NCI-H146 (cell line): ENCODE data around the gene TMEM53.
"Not testable (repeated sequence)": the region's sequence is repeated elsewhere in the genome, so short reads cannot be mapped to it uniquely, and the experiment has no call there.

Experiments
- DNase-seq: peaks from one replicate; lab custom pipeline; 2025; lab: John Stamatoyannopoulos, UW

TMEM53 gene

GRCh38 chr1:44674113-44675000 is at the start of gene TMEM53, which contains the start of gene ARMH1:
Gene TMEM53, minus strand, starts transcription at chr1:44674481. Its CDS starts 90 bp downstream, at chr1:44674391.
Gene ARMH1, plus strand, starts transcription at chr1:44674714. Its CDS starts 14,984 bp downstream, at chr1:44689698.
- peak; percentile 98 for DNase-seq

GRCh38 chr1:44723496-44724295 is 49.4 kb upstream of the TMEM53 start:
- DNase-seq: no peak

- DNase-seq: no peak
Observed at GRCh38 chr1:44723064-44723463, 48.8 kb upstream of the TMEM53 start.

DNA sequence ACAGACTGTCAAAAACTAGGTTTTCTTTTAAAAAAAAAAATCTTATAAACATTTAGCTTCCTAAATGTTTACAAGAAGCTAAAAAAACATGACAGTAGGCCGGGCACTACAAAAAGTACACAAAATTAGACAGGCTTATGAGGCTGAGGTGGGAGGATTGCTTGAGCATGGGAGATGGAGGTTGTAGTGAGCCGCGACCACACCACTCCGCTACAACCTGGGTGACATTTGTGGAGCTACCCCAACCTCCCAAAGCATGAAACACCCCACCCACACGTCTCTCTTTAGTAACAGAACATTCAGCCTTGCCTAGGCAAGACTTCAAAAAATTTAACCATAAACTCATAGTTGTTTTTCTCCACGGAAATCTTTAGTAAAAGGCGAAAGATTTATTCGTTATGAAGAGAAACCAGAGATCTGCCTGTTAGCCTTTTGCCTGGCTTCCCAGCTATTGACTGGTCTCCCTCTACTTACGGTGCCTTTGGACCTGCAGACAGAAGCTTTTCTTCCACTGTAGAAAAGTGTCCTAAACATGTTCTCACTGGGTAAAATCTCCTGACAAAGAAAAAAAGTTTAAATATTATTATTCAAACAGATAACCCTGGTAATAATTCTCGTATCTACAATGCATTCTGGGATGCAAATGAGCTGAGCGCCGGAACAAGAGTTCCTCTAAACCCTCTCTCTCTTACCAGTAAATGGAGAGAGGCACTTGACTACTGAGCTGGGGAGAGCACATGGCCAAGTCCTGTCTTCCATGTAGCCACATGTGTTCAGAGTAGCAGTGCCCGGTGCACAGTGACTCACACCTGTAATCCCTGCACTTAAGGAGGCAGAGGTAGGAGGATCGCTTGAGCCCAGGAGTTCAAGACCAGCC is 47.4 kb upstream of the TMEM53 start:
- peak; percentile 50 for DNase-seq

GRCh38 chr1:44720281-44720680 is 46.0 kb upstream of the TMEM53 start:
- no peak for DNase-seq

- no peak for DNase-seq
Observed at GRCh38 chr1:44719318-44719717, 45.0 kb upstream of the TMEM53 start.

GRCh38 chr1:44718091-44718490 is 43.8 kb upstream of the TMEM53 start:
- no peak for DNase-seq

GRCh38 chr1:44717653-44718052 is 43.4 kb upstream of the TMEM53 start:
- DNase-seq: no peak

- DNase-seq: no peak
Observed at GRCh38 chr1:44717156-44717555, 42.9 kb upstream of the TMEM53 start.

GRCh38 chr1:44714944-44715571 is 40.8 kb upstream of the TMEM53 start:
- peak; percentile 63 for DNase-seq

DNA sequence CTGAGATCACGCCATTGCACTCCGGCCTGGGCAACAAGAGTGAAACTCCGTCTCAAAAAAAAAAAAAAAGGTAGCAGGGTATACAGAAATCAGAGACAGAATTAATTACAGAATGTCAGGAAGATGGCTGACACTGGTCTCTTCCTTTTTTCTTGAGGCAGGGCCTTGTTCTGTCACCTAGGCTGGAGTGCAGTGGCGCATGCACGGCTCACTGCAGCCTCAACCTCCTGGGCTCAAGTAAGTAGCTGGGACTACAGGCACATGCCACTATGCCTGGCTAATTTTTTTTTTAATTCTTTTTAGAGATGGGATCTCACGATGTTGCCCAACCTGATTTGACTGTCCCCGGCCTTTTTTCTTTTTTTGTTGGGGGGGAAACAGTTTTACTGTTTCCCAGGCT is 40.3 kb upstream of the TMEM53 start:
- DNase-seq: no peak

- DNase-seq: peak; percentile 74
Observed at GRCh38 chr1:44713321-44713781, 39.1 kb upstream of the TMEM53 start.

DNA sequence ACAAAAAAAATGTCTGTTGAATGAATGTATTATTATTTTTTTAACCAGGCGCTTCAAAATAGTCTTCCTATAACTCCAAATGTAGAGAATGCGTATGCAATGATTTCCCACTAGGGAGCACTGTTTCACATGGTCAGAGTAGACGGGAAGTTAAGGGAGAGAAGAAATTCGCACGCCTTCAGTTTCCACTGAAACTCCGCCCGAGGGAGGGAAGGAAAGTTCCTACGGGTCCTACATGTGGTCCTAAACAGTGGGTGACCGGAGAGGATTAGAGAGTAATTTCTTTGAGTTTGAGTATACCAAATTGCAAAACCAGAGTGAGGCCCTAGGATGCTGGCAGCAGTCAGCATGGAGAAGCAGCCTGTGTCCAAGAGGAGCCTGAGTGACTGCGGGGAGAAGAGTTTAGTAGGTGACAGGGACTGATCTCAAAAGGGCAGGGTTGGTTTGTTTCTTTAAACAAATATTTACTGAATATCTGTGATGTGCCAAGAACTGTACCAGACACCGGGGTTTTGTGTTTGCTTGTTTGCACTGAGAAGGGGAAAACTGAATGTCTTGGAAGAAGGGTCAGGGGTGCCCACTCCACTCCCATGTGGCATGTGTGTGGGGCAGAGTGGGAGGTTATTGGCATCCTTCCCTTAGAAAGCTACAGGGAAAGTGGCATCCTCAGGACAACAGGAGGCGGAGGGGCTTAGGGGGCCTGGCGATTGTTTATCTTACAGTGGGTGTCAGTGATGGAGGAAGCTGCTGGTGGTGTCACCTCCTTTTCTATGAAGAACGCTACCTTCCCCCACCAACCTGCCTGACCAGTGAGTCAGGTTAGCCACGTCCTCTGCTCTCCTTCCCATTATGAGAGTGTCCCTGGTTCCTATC is 33.9 kb upstream of the TMEM53 start:
- DNase-seq: no peak

- no peak for DNase-seq
Observed at GRCh38 chr1:44707112-44707881, 33.0 kb upstream of the TMEM53 start.

- peak; percentile 42 for DNase-seq
Observed at GRCh38 chr1:44705938-44706337, 31.7 kb upstream of the TMEM53 start.

DNA sequence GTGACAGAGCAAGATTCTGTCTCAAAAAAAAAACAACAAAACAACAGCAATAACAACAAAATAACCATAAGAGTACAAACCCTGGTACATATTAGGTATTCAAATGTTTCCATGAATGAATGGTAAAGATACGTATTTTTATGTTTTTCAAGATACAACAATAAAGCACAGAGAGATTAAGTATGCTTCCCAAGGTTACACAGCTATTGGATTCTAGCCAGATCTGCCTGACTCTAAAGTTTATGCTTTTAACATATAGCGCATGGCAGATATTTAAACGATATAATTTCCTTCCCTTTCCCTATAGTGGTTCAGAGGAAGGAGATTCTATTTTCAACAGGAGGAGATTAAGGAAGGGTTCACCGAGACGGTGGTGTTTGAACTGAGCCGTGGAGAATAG is 31.2 kb upstream of the TMEM53 start:
- no peak for DNase-seq

DNA sequence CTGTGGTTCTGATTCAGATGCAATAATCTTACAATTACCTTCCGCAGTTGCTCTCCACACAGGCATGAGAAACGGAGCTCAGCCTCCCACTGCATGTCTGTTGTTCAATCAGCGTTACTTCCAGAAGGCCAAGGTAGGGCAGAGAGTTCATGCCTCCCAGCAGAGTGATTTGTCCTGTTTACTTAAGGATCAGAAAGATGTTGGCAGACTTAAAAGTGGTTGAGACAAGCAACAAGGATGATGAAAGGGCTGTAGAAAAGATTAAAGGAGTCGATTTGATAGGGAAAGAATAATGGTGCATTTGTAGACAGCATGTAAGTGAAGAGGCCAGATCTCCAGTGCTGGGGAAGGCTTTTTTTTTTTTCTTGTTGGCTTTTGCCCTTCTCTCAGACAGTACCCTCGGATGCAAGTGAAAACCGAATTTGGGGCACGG is 26.9 kb upstream of the TMEM53 start:
- DNase-seq: no peak

DNA sequence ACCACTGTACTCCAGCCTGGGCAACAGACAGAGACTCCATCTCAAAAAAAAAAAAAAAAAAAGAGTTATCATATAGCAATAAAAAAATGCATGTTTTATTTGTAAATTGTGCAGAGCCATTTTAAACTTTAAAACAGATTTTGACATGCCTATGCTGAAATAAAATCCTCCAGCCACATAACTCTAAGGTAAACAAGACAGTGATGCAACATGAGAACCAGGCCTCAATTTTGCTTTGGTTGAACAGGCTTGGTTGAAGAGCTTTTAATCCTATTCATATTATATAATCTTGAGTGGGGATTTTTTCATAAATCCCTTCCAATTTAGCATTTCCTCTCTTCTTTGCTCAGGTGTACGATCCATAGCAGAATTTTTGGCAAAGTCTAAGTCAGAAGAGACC is 26.3 kb upstream of the TMEM53 start:
- DNase-seq: no peak

DNA sequence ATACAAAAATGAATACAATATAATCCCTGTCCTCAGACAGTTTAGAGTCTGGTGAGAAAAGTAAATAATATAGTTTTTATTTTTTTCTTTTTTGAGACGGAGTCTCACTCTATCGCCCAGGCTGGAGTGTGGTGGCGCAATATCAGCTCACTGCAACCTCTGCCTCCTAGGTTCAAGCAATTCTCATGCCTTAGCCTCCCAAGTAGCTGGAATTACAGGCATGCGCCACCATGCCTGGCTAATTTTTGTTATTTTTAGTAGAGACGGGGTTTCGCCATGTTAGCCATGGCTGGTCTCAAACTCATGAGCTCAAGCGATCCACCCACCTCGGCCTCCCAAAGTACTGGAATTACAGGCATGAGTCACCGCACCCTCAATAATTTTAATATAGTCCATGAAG is 25.1 kb upstream of the TMEM53 start:
- not testable (repeated sequence) for DNase-seq
